ENCODE results near the gene GRK5.

The GRK5 gene

GRCh38 chr10:119408072-119408471 is 200.7 kb downstream of the GRK5 start:
- no peak for DNase-seq

- no peak for DNase-seq
Measured at GRCh38 chr10:119408969-119409371, 201.6 kb downstream of the GRK5 start.

GRCh38 chr10:119409385-119409784 is 202.0 kb downstream of the GRK5 start:
- no peak for DNase-seq

- no peak for DNase-seq
Measured at GRCh38 chr10:119409906-119410305, 202.5 kb downstream of the GRK5 start.

- no peak for DNase-seq
Measured at GRCh38 chr10:119410361-119411116, 203.2 kb downstream of the GRK5 start.

- DNase-seq = peak; percentile 79
Measured at GRCh38 chr10:119412244-119413092, 205.1 kb downstream of the GRK5 start.

GRCh38 chr10:119413093-119413453 is 205.7 kb downstream of the GRK5 start:
- DNase-seq = peak; percentile 72

- peak; percentile 8 for DNase-seq
Measured at GRCh38 chr10:119413471-119414080, 206.2 kb downstream of the GRK5 start.

GRCh38 chr10:119414081-119414611 is 206.8 kb downstream of the GRK5 start:
- DNase-seq = peak; percentile 63

GRCh38 chr10:119415121-119415520 is 207.8 kb downstream of the GRK5 start:
- no peak for DNase-seq

- DNase-seq = no peak
Measured at GRCh38 chr10:119415536-119416503, 208.4 kb downstream of the GRK5 start.

- DNase-seq = peak; percentile 56
Measured at GRCh38 chr10:119416855-119417254, 209.5 kb downstream of the GRK5 start.

- DNase-seq = no peak
Measured at GRCh38 chr10:119417852-119418251, 210.5 kb downstream of the GRK5 start.

GRCh38 chr10:119418362-119418761 is 211.0 kb downstream of the GRK5 start:
- no peak for DNase-seq

- no peak for DNase-seq
Measured at GRCh38 chr10:119419931-119420330, 212.6 kb downstream of the GRK5 start.

- no peak for DNase-seq
Measured at GRCh38 chr10:119420950-119421875, 213.8 kb downstream of the GRK5 start.

- peak; percentile 31 for DNase-seq
Measured at GRCh38 chr10:119421891-119422681, 214.7 kb downstream of the GRK5 start.

GRCh38 chr10:119422682-119423509 is 215.5 kb downstream of the GRK5 start:
- DNase-seq = no peak
